Measurements from ENCODE around the gene RBM24.
A peak's percentile ranks its signal among the peaks of the same experiment; 100 is the strongest.

Gene RBM24

GRCh38 chr6:17276766-17277165 is 4.4 kb upstream of the RBM24 start:
- TF ChIP-seq ZFX (IDR thresholded peaks at IDR 0.05) = no peak
- TF ChIP-seq CTCF (conservative IDR thresholded peaks at IDR 0.05) = no peak
- no peak overlapping the region for H3K27ac ChIP-seq

- H3K27ac ChIP-seq = no peak overlapping the region
- TF ChIP-seq ZFX (IDR thresholded peaks at IDR 0.05) (no peak), CTCF (conservative IDR thresholded peaks at IDR 0.05) (no peak)
Observed at GRCh38 chr6:17277256-17277655, 3.9 kb upstream of the RBM24 start.

GRCh38 chr6:17278289-17279063 is 2.7 kb upstream of the RBM24 start:
- no peak overlapping the region for H3K27ac ChIP-seq
- TF ChIP-seq ZFX (IDR thresholded peaks at IDR 0.05) = no peak
- no peak for TF ChIP-seq CTCF (conservative IDR thresholded peaks at IDR 0.05)

- no peak for TF ChIP-seq ZFX (IDR thresholded peaks at IDR 0.05)
- TF ChIP-seq CTCF (conservative IDR thresholded peaks at IDR 0.05) = no peak
- no peak overlapping the region for H3K27ac ChIP-seq
Observed at GRCh38 chr6:17280138-17280537, 1.0 kb upstream of the RBM24 start.

GRCh38 chr6:17280552-17281090 is 540 bp upstream of the RBM24 start:
- H3K27ac ChIP-seq = peak overlapping the region; percentile 82
- no peak for TF ChIP-seq CTCF (conservative IDR thresholded peaks at IDR 0.05)
- TF ChIP-seq ZFX (IDR thresholded peaks at IDR 0.05) = no peak

- TF ChIP-seq ZFX (IDR thresholded peaks at IDR 0.05) (no peak), CTCF (conservative IDR thresholded peaks at IDR 0.05) (peak; percentile 52)
- peak overlapping the region; percentile 82 for H3K27ac ChIP-seq
Observed at GRCh38 chr6:17281497-17282481, 628 bp downstream of the RBM24 start.
